Stomach (tissue), 19 donors: Measurements from ENCODE around the gene ELP2. TPM values are rescaled to one million over a fixed set of nuclear protein-coding genes. Genes with fewer than 3 reads are reported as not detected.
A peak's percentile ranks its signal among the peaks of the same experiment; 100 is the strongest.
"Not testable (repeated sequence)": the region's sequence is repeated elsewhere in the genome, so short reads cannot be mapped to it uniquely, and the experiment has no call there.

Source experiments
- DNase-seq, 2 donors: peaks; one replicate each; pipeline versions ENCODE4 v3.0.0 to v3.0.0-alpha.2; 2013 to 2019
- H3K27ac ChIP-seq, 5 donors: fragments of 200-600 bp in 4 of 5; sonication (generic) in 4 of 5; one replicate each; pipeline ENCODE4 v1.5.1; 2013 to 2019; ENCODE audit warnings: mild to moderate bottlenecking in 1 of 5, moderate library complexity in 1 of 5
- H3K27me3 ChIP-seq, 3 donors: fragments of 200-600 bp; sonication (generic); one replicate each; pipeline ENCODE4 v1.5.1; 2017 to 2019; ENCODE audit warnings: mixed run types in 1 of 3
- H3K36me3 ChIP-seq, 4 donors: fragments of 200-600 bp; sonication (generic); 1 replicate in 3 of 4; 2 replicates in 1 of 4; pipeline ENCODE4 v1.5.1; 2016 to 2019
- H3K4me1 ChIP-seq, 4 donors: fragments of 200-600 bp; sonication (generic); one replicate each; pipeline ENCODE4 v1.5.1; 2016 to 2019
- H3K4me3 ChIP-seq, 4 donors: fragments of 200-600 bp; sonication (generic) in 3 of 4; one replicate each; pipeline ENCODE4 v1.5.1; 2016 to 2019; ENCODE audit warnings: mild to moderate bottlenecking in 1 of 4
- H3K9me3 ChIP-seq, 4 donors: fragments of 200-600 bp; sonication (generic); one replicate each; pipeline ENCODE4 v1.5.1; 2016 to 2019
- CTCF ChIP-seq, 7 experiments: fragments of 450-650 bp in 4 of 7; fragments of 200-600 bp in 3 of 7; sonication (generic) in 3 of 7; IDR thresholded peaks; one replicate each; pipeline ENCODE4 v1.5.1; 2016 to 2019; ENCODE audit warnings: antibody characterized with exemption in 7 of 7, control low read depth in 2 of 7, mild to moderate bottlenecking in 1 of 7
- EP300 ChIP-seq: sonication (generic); formaldehyde crosslinking; IDR thresholded peaks from one replicate; pipeline ENCODE4 v1.6.1; 2017; ENCODE audit warnings: antibody characterized with exemption
- POLR2A ChIP-seq, 4 donors: fragments of 450-650 bp; IDR thresholded peaks; one replicate each; pipeline ENCODE4 v1.6.1; 2016; ENCODE audit warnings: antibody characterized with exemption in 4 of 4, control low read depth in 2 of 4, mild to moderate bottlenecking in 1 of 4, moderate library complexity in 1 of 4
- POLR2AphosphoS5 ChIP-seq, 3 donors: sonication (generic); formaldehyde crosslinking; IDR thresholded peaks; one replicate each; pipeline ENCODE4 v1.6.1; 2016; ENCODE audit warnings: antibody characterized with exemption in 3 of 3
- WGBS, 5 donors: extraction: QIAGEN DNeasy Blood & Tissue Kit in 3 of 5; methylation state at CpG; one replicate each; pipeline versions ENCODE4 v1.1.5 to v1.1.7; 2013 to 2018; 5-methylcytosine and 5-hydroxymethylcytosine counted together
- intact Hi-C: fragments of 100-400 bp; cut with DNase I; formaldehyde crosslinking; loops from one replicate; pipeline ENCODE4 v1.15.1; 2023; ENCODE audit warnings: low total_unique reads
- long read RNA-seq, 10 donors: transcript quantifications; one replicate each; lab custom pipeline, GENCODE V29; 2026
- polyA plus RNA-seq, 3 donors: library from polyadenylated mRNA; stranded (reverse); fragments of 200-250 nt; gene quantifications; one replicate each; pipeline ENCODE4 v1.2.3, GENCODE V29; 2013
- total RNA-seq, 5 donors: library from RNA; depleted of rRNA; stranded (reverse); fragments of >200 nt; gene quantifications; one replicate each; pipeline versions ENCODE4 v1.1.0 to v1.2.3, GENCODE V29; 2014 to 2016
- donor health status: healthy with polysubstance abuse.
- donor health status: Bipolar disorder and iron deficiency.
- donor health status: healthy.

Gene ELP2
- total RNA-seq (100 to 1,000 TPM in 2 of 5 donors, 10 to 100 TPM in 3; 24.1 to 278 (median 87.5) TPM), polyA plus RNA-seq (10 to 100 TPM; 55.8 to 69.2 (median 56.5) TPM)
- long read RNA-seq, donor 1, full-length matches to known transcripts = 3 of 3 reads
- long read RNA-seq, donor 1, partial matches to known transcripts = 0 of 3 reads
- long read RNA-seq, donor 1, other reads (novel, unspliced or antisense) = 0 of 3 reads
- long read RNA-seq, donor 2, full-length matches to known transcripts = 13 of 13 reads
- long read RNA-seq, donor 2, partial matches to known transcripts = 0 of 13 reads
- long read RNA-seq, donor 2, other reads (novel, unspliced or antisense) = 0 of 13 reads
- long read RNA-seq, donor 3, full-length matches to known transcripts = 5 of 5 reads
- long read RNA-seq, donor 3, partial matches to known transcripts = 0 of 5 reads
- long read RNA-seq, donor 3, other reads (novel, unspliced or antisense) = 0 of 5 reads
- long read RNA-seq, donor 4 = 0 reads
- long read RNA-seq, donor 5, full-length matches to known transcripts = 11 of 11 reads
- long read RNA-seq, donor 5, partial matches to known transcripts = 0 of 11 reads
- long read RNA-seq, donor 5, other reads (novel, unspliced or antisense) = 0 of 11 reads
- long read RNA-seq, donor 6, full-length matches to known transcripts = 23 of 23 reads
- long read RNA-seq, donor 6, partial matches to known transcripts = 0 of 23 reads
- long read RNA-seq, donor 6, other reads (novel, unspliced or antisense) = 0 of 23 reads
- long read RNA-seq, donor 7, full-length matches to known transcripts = 6 of 6 reads
- long read RNA-seq, donor 7, partial matches to known transcripts = 0 of 6 reads
- long read RNA-seq, donor 7, other reads (novel, unspliced or antisense) = 0 of 6 reads
- long read RNA-seq, donor 8, full-length matches to known transcripts = 11 of 11 reads
- long read RNA-seq, donor 8, partial matches to known transcripts = 0 of 11 reads
- long read RNA-seq, donor 8, other reads (novel, unspliced or antisense) = 0 of 11 reads
- long read RNA-seq, donor 9, full-length matches to known transcripts = 6 of 12 reads
- long read RNA-seq, donor 9, partial matches to known transcripts = 6 of 12 reads
- long read RNA-seq, donor 9, other reads (novel, unspliced or antisense) = 0 of 12 reads
- long read RNA-seq, donor 10, full-length matches to known transcripts = 7 of 7 reads
- long read RNA-seq, donor 10, partial matches to known transcripts = 0 of 7 reads
- long read RNA-seq, donor 10, other reads (novel, unspliced or antisense) = 0 of 7 reads

DNA sequence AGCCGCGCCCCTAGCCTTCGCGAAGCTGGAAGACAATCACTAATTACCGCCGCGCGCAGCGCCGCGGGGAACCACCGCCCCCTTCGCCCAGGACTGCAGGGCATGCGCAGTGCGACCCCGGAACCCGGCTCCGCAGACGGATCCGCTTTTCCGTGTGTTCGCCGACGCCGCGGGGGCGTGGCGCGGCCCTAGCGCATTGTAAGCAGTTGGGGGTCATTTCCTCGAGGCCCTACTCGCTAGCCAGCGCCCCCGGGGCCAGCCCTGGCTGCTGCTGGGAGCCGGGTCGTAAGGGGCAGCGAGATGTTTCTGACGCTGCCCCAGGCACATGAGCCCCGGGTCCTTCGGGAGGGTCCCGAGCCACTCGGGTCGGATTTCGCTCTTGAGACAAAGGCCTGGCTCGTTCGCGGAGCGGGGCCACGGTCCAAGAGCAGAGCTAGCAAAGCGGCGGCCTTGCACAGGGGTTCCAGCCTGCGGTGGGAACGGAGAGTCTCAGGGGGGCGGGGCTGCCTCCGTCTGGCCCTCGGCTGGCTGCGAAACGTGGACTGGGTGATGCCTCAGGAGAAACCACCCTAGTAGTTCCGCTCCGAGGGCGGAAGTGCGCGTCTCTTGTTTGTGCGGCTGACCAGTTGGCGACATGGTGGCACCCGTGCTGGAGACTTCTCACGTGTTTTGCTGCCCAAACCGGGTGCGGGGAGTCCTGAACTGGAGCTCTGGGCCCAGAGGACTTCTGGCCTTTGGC is at the start of gene ELP2, which contains the start of gene SLC39A6:
Gene ELP2, plus strand, starts transcription at position 600 of the 739 bp plus-strand sequence. Its CDS starts 35 bp downstream, at position 635.
Gene SLC39A6, minus strand, starts transcription at position 41 of the 739 bp plus-strand sequence. CDS start 2,333 bp downstream, outside the sequence.
- DNase-seq = peak; percentile 97 to 99
- H3K36me3 ChIP-seq = peaks cover 0 to 14% (median 7%) of the 10 kb centered on the region in 4 donors
- H3K27me3 ChIP-seq = no peaks in the 10 kb centered on the region
- 0 to 1% (median 0%) methylated on average over 7 to 69 of the region's 69 CpGs for WGBS, 5 donors
- peaks cover 24 to 49% (median 39%) of the 10 kb centered on the region in 4 donors for H3K4me1 ChIP-seq
- no peaks in the 10 kb centered on the region for H3K9me3 ChIP-seq
- H3K27ac ChIP-seq = peak within 1 kb of the TSS; percentile 98 to 99 (median 99)
- H3K4me3 ChIP-seq = peak within 1 kb of the TSS; percentile 76 to 88 (median 85)
- TF ChIP-seq POLR2AphosphoS5 (IDR thresholded peaks at IDR 0.05) (peak; percentile 83 to 91 (median 84)), POLR2A (IDR thresholded peaks at IDR 0.05) (peak in 1 of 4 donors; percentile 28), CTCF (IDR thresholded peaks at IDR 0.05) (no peak)
- intact Hi-C loops = no loop called here

GRCh38 chr18:36081118-36081517 is 48.6 kb upstream of the ELP2 start:
- DNase-seq, H3K27ac ChIP-seq, intact Hi-C loops, H3K27me3 ChIP-seq, H3K4me3 ChIP-seq, H3K4me1 ChIP-seq, H3K36me3 ChIP-seq: not testable (repeated sequence)
- H3K9me3 ChIP-seq = peaks cover 0 to 16% (median 8%) of the 10 kb centered on the region in 4 donors
- 80 to 94% (median 90%) methylated on average over 2 of the region's 2 CpGs for WGBS, 5 donors

DNA sequence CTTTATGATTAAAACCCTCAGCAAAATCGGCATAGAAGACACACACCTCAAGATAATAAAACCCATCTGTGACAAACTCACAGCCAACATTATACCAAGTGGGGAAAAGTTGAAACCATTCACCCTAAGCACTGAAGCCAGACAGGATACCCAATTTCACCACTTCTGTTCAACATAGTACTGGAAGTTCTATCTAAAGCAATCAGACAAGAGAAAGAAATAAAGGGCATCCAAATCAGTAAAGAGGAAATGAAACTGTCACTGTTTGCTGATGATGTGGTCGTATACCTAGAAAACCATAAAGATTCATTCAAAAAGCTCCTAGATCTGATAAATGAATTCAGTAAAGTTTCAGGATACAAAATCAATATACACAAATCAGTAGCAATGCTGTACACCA is 46.0 kb upstream of the ELP2 start:
- H3K27ac ChIP-seq = no peak overlapping the region
- H3K36me3 ChIP-seq = no peaks in the 10 kb centered on the region
- peaks cover 0 to 16% (median 8%) of the 10 kb centered on the region in 4 donors for H3K9me3 ChIP-seq
- DNase-seq = no peak
- 74 to 76% (median 76%) methylated on average over 2 of the region's 2 CpGs for whole genome bisulfite sequencing, 5 donors
- TF ChIP-seq POLR2AphosphoS5 (IDR thresholded peaks at IDR 0.05) = no peak
- TF ChIP-seq CTCF (IDR thresholded peaks at IDR 0.05) = no peak
- no peak for TF ChIP-seq POLR2A (IDR thresholded peaks at IDR 0.05)
- TF ChIP-seq EP300 = no peak
- H3K4me3 ChIP-seq = no peak overlapping the region
- intact Hi-C loops = no loop called here
- H3K27me3 ChIP-seq = no peaks in the 10 kb centered on the region
- H3K4me1 ChIP-seq = no peaks in the 10 kb centered on the region

DNA sequence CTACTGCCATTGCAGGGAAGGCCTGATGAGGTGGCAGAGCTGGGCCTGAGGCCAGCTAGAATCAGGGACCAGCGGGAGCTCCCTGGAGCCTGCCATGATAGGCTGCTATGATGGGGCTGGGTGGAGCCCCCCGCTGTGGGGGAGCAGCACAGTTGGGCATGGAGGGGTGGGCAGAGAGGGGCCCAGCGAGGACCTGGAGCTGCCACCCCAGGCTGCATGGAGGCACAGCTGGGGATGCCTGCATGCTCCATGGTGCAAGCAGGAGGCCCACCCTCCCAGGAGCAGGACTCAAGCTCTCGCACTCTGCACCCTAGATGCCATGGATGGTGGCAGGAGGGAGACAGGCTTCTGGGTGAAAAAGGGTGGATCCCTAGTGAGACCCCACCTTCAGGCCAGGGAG is 44.5 kb upstream of the ELP2 start:
- intact Hi-C loops = no loop called here
- TF ChIP-seq POLR2A (IDR thresholded peaks at IDR 0.05) (no peak), EP300 (no peak), CTCF (IDR thresholded peaks at IDR 0.05) (no peak), POLR2AphosphoS5 (IDR thresholded peaks at IDR 0.05) (no peak)

More for the DNA sequence above, 44.5 kb upstream of the ELP2 start:
- H3K36me3 ChIP-seq = no peaks in the 10 kb centered on the region
- H3K9me3 ChIP-seq = peaks cover 0 to 13% (median 6%) of the 10 kb centered on the region in 4 donors
- H3K4me3 ChIP-seq = no peak overlapping the region
- no peak overlapping the region for H3K27ac ChIP-seq
- no peaks in the 10 kb centered on the region for H3K4me1 ChIP-seq
- WGBS, 5 donors = 0 to 100% (median 83%) methylated on average over 1 to 4 of the region's 4 CpGs
- DNase-seq = no peak
- H3K27me3 ChIP-seq = no peaks in the 10 kb centered on the region
